ENCODE measurements around the gene CARS2.
A peak's percentile ranks its signal among the peaks of the same experiment; 100 is the strongest.

The CARS2 gene

GRCh38 chr13:110620596-110620995, 85.3 kb downstream of the CARS2 start:
- TF ChIP-seq ZFX (IDR thresholded peaks at IDR 0.05; ENCODE audit: borderline replicate concordance) (no peak), CTCF (IDR thresholded peaks at IDR 0.05) (no peak)
- H3K27ac ChIP-seq = no peak overlapping the region

GRCh38 chr13:110618780-110619179, 87.1 kb downstream of the CARS2 start:
- no peak overlapping the region for H3K27ac ChIP-seq
- TF ChIP-seq CTCF (IDR thresholded peaks at IDR 0.05) = no peak
- no peak for TF ChIP-seq ZFX (IDR thresholded peaks at IDR 0.05; ENCODE audit: borderline replicate concordance)

- no peak overlapping the region for H3K27ac ChIP-seq
- no peak for TF ChIP-seq ZFX (IDR thresholded peaks at IDR 0.05; ENCODE audit: borderline replicate concordance)
- no peak for TF ChIP-seq CTCF (IDR thresholded peaks at IDR 0.05)
Measured at GRCh38 chr13:110618167-110618566, 87.7 kb downstream of the CARS2 start.

- TF ChIP-seq CTCF (IDR thresholded peaks at IDR 0.05) (no peak), ZFX (IDR thresholded peaks at IDR 0.05; ENCODE audit: borderline replicate concordance) (no peak)
- no peak overlapping the region for H3K27ac ChIP-seq
Measured at GRCh38 chr13:110617321-110618072, 88.4 kb downstream of the CARS2 start.

GRCh38 chr13:110616103-110617101, 89.5 kb downstream of the CARS2 start:
- H3K27ac ChIP-seq = peak overlapping the region; percentile 84
- TF ChIP-seq ZFX (IDR thresholded peaks at IDR 0.05; ENCODE audit: borderline replicate concordance) (no peak), CTCF (IDR thresholded peaks at IDR 0.05) (peak; percentile 23; the same call in 1 of the 2 replicates)

GRCh38 chr13:110615322-110616102, 90.4 kb downstream of the CARS2 start, which contains the start of gene NAXD:
NAXD (plus strand) TSS chr13:110615545; CDS start chr13:110615602, 57 bp downstream.
- peak within 1 kb of the TSS; percentile 84 for H3K27ac ChIP-seq

More at GRCh38 chr13:110615322-110616102, 90.4 kb downstream of the CARS2 start, which contains the start of gene NAXD:
- TF ChIP-seq CTCF (IDR thresholded peaks at IDR 0.05) (peak; percentile 15; the same call in 1 of the 2 replicates), ZFX (IDR thresholded peaks at IDR 0.05; ENCODE audit: borderline replicate concordance) (no peak)

Data from 22Rv1 (cell line).